Neuronal stem cell (in vitro differentiated cells): ENCODE measurements around the gene C19orf33.

Experiments
- DNase-seq: peaks from one replicate; pipeline ENCODE4 v3.0.0-alpha.2; 2013; ENCODE audit warnings: low spot score
- H2AFZ ChIP-seq: one replicate; pipeline ENCODE4 v1.6.1; 2013; ENCODE audit warnings: mild to moderate bottlenecking, low read length, inconsistent platforms
- H2AK5ac ChIP-seq: 2 replicates; pipeline ENCODE4 v1.6.1; 2013; ENCODE audit warnings: low read depth, mild to moderate bottlenecking, inconsistent platforms, low read length, moderate library complexity, mixed read lengths
- H2BK120ac ChIP-seq: 2 replicates; pipeline ENCODE4 v1.6.1; 2013; ENCODE audit warnings: low read depth, mild to moderate bottlenecking, inconsistent platforms, low read length, moderate library complexity, mixed read lengths
- H2BK12ac ChIP-seq: one replicate; pipeline ENCODE4 v1.6.1; 2013; ENCODE audit warnings: low read length, inconsistent platforms
- H2BK15ac ChIP-seq: 2 replicates; pipeline ENCODE4 v1.6.1; 2013; ENCODE audit warnings: mild to moderate bottlenecking, low read length, inconsistent platforms, mixed read lengths
- H2BK5ac ChIP-seq: one replicate; pipeline ENCODE4 v1.6.1; 2013; ENCODE audit warnings: inconsistent platforms, mild to moderate bottlenecking, low read length, moderate library complexity
- H3K14ac ChIP-seq: one replicate; pipeline ENCODE4 v1.6.1; 2013; ENCODE audit warnings: low read length, inconsistent platforms
- H3K18ac ChIP-seq: 2 replicates; pipeline ENCODE4 v1.6.1; 2013; ENCODE audit warnings: low read length, inconsistent platforms
- H3K23ac ChIP-seq: 2 replicates; pipeline ENCODE4 v1.6.1; 2013; ENCODE audit warnings: low read depth, mild to moderate bottlenecking, mixed read lengths, low read length, inconsistent platforms; ENCODE audit not compliant: poor library complexity
- H3K27ac ChIP-seq: replicated peaks from 3 replicates; pipeline ENCODE4 v1.5.1; 2013; ENCODE audit warnings: low read length, inconsistent platforms
- H3K27me3 ChIP-seq, 3 experiments: 2 replicates each; pipeline ENCODE4 v1.6.1; 2013; ENCODE audit warnings: low read length in 3 of 3, mild to moderate bottlenecking in 2 of 3, inconsistent platforms in 1 of 3, low read depth in 1 of 3, mixed read lengths in 1 of 3, moderate library complexity in 1 of 3; ENCODE audit not compliant: control insufficient read depth in 3 of 3, insufficient read depth in 3 of 3
- H3K36me3 ChIP-seq, 2 donors: replicated peaks in 1 of 2; 2 replicates each; pipeline ENCODE4 v1.6.1; 2013; ENCODE audit warnings: low read length in 2 of 2; ENCODE audit not compliant: control insufficient read depth in 2 of 2, insufficient read depth in 2 of 2
- H3K4ac ChIP-seq: 2 replicates; pipeline ENCODE4 v1.6.1; 2013; ENCODE audit warnings: inconsistent platforms, mild to moderate bottlenecking, low read length, moderate library complexity
- H3K4me1 ChIP-seq, 2 donors: 1 replicate in 1 of 2; 2 replicates in 1 of 2; pipeline ENCODE4 v1.6.1; 2013; ENCODE audit warnings: low read length in 2 of 2, low read depth in 1 of 2; ENCODE audit not compliant: control insufficient read depth in 2 of 2, insufficient read depth in 1 of 2
- H3K4me2 ChIP-seq: one replicate; pipeline ENCODE4 v1.6.1; 2013; ENCODE audit warnings: mild to moderate bottlenecking, low read length, inconsistent platforms; ENCODE audit not compliant: insufficient read depth, poor library complexity, severe bottlenecking
- H3K4me3 ChIP-seq, 2 donors: 2 replicates each; pipeline ENCODE4 v1.5.1; 2013; ENCODE audit warnings: low read length in 2 of 2, mild to moderate bottlenecking in 2 of 2, inconsistent platforms in 1 of 2, moderate library complexity in 1 of 2
- H3K79me1 ChIP-seq: one replicate; pipeline ENCODE4 v1.6.1; 2013; ENCODE audit warnings: low read depth, mild to moderate bottlenecking, inconsistent platforms, low read length, moderate library complexity
- H3K9ac ChIP-seq: one replicate; pipeline ENCODE4 v1.6.1; 2013; ENCODE audit warnings: mild to moderate bottlenecking, low read depth, low read length, inconsistent platforms; ENCODE audit not compliant: poor library complexity
- H3K9me3 ChIP-seq, 2 donors: replicated peaks in 1 of 2; 2 replicates each; pipeline versions ENCODE3 to v1.6.1; 2013; ENCODE audit warnings: low read length in 2 of 2, mild to moderate bottlenecking in 2 of 2, inconsistent platforms in 1 of 2, low read depth in 1 of 2, mixed read lengths in 1 of 2, moderate library complexity in 1 of 2; ENCODE audit not compliant: control insufficient read depth in 2 of 2, insufficient read depth in 1 of 2
- H4K8ac ChIP-seq: one replicate; pipeline ENCODE4 v1.6.1; 2013; ENCODE audit warnings: low read depth, mild to moderate bottlenecking, inconsistent platforms, low read length, moderate library complexity
- H4K91ac ChIP-seq: one replicate; pipeline ENCODE4 v1.6.1; 2013; ENCODE audit warnings: low read length, low read depth, mild to moderate bottlenecking, inconsistent platforms; ENCODE audit not compliant: poor library complexity
- WGBS, 2 donors: extraction: QIAGEN DNeasy Blood & Tissue Kit; methylation state at CpG; one replicate each; pipeline ENCODE4 v1.1.7; 2013; ENCODE audit warnings: missing lambda C conversion rate in 2 of 2, mixed read lengths in 1 of 2; ENCODE audit not compliant: insufficient read length in 2 of 2, insufficient replicate concordance in 1 of 2; ENCODE audit errors: extremely low coverage in 2 of 2; 5-methylcytosine and 5-hydroxymethylcytosine counted together

Gene C19orf33

GRCh38 chr19:38285567-38285966 is 18.5 kb upstream of the C19orf33 start:
- H4K91ac ChIP-seq = no peak overlapping the region
- H3K27ac ChIP-seq = no peak overlapping the region
- H3K18ac ChIP-seq = no peak overlapping the region
- no peak overlapping the region for H2BK12ac ChIP-seq
- H4K8ac ChIP-seq = no peak overlapping the region
- peaks cover 0 to 2% of the 10 kb centered on the region in 2 donors for H3K36me3 ChIP-seq
- H3K4me2 ChIP-seq = no peak overlapping the region
- peak overlapping the region; percentile 0 for H2AFZ ChIP-seq
- no peak overlapping the region for H3K14ac ChIP-seq
- H3K9ac ChIP-seq = no peak overlapping the region
- no peak overlapping the region for H2BK120ac ChIP-seq
- no peak overlapping the region for H3K4me3 ChIP-seq
- no peaks in the 10 kb centered on the region for H3K9me3 ChIP-seq
- no peak overlapping the region for H2AK5ac ChIP-seq
- WGBS, 2 donors = no CpG with 5 or more reads among the region's 5 CpGs
- no peak overlapping the region for H3K4ac ChIP-seq
- H2BK5ac ChIP-seq = peak overlapping the region; percentile 91
- peaks cover 10 to 24% of the 10 kb centered on the region in 2 donors for H3K4me1 ChIP-seq
- no peak overlapping the region for H3K23ac ChIP-seq
- H3K27me3 ChIP-seq = no peaks in the 10 kb centered on the region
- no peak for DNase-seq
- H3K79me1 ChIP-seq = no peaks in the 10 kb centered on the region
- no peak overlapping the region for H2BK15ac ChIP-seq

- peak overlapping the region; percentile 71 for H2AFZ ChIP-seq
- no peak overlapping the region for H2BK120ac ChIP-seq
- no peak overlapping the region for H3K18ac ChIP-seq
- no peak overlapping the region for H2BK12ac ChIP-seq
- H3K36me3 ChIP-seq = peaks cover 0 to 3% of the 10 kb centered on the region in 2 donors
- no peak overlapping the region for H3K4ac ChIP-seq
- no peaks in the 10 kb centered on the region for H3K9me3 ChIP-seq
- H2AK5ac ChIP-seq = no peak overlapping the region
- H3K27ac ChIP-seq = peak overlapping the region; percentile 56
- no peak overlapping the region for H4K8ac ChIP-seq
- no peak overlapping the region for H3K14ac ChIP-seq
- H3K4me1 ChIP-seq = peaks cover 10 to 25% of the 10 kb centered on the region in 2 donors
- no peaks in the 10 kb centered on the region for H3K79me1 ChIP-seq
- H4K91ac ChIP-seq = no peak overlapping the region
- H3K23ac ChIP-seq = no peak overlapping the region
- H3K9ac ChIP-seq = no peak overlapping the region
- no peak overlapping the region for H3K4me2 ChIP-seq
- no peak overlapping the region for H2BK5ac ChIP-seq
- WGBS, 2 donors = no CpG with 5 or more reads among the region's 9 CpGs
- no peaks in the 10 kb centered on the region for H3K27me3 ChIP-seq
- H2BK15ac ChIP-seq = no peak overlapping the region
- no peak overlapping the region for H3K4me3 ChIP-seq
- no peak for DNase-seq
Observed at GRCh38 chr19:38287604-38288003, 16.4 kb upstream of the C19orf33 start.

GRCh38 chr19:38288123-38288855 is 15.8 kb upstream of the C19orf33 start:
- Histone ChIP-seq H2BK5ac (no peak overlapping the region), H2AFZ (peak overlapping the region; percentile 71), H3K14ac (peak overlapping the region; percentile 94), H4K91ac (no peak overlapping the region), H3K18ac (peak overlapping the region; percentile 23), H3K4me2 (no peak overlapping the region), H3K9ac (peak overlapping the region; percentile 60), H3K9me3 (no peaks in the 10 kb centered on the region), H4K8ac (no peak overlapping the region), H2BK12ac (peak overlapping the region; percentile 41), H3K36me3 (peaks cover 0 to 3% of the 10 kb centered on the region in 2 donors), H3K23ac (peak overlapping the region; percentile 85), H3K79me1 (no peaks in the 10 kb centered on the region), H3K4me1 (peaks cover 13 to 25% of the 10 kb centered on the region in 2 donors), H2BK15ac (no peak overlapping the region), H2AK5ac (peak overlapping the region; percentile 84), H3K4me3 (no peak overlapping the region), H3K27me3 (no peaks in the 10 kb centered on the region), H3K4ac (no peak overlapping the region), H3K27ac (peak overlapping the region; percentile 56), H2BK120ac (no peak overlapping the region)
- DNase-seq = no peak
- no CpG with 5 or more reads among the region's 16 CpGs for WGBS, 2 donors

- WGBS, 2 donors = no CpG with 5 or more reads among the region's 15 CpGs
Observed at GRCh38 chr19:38289955-38290354, 14.1 kb upstream of the C19orf33 start.

More at GRCh38 chr19:38289955-38290354, 14.1 kb upstream of the C19orf33 start:
- no peak for DNase-seq
- H3K23ac ChIP-seq = peak overlapping the region; percentile 77
- no peaks in the 10 kb centered on the region for H3K79me1 ChIP-seq
- H3K9me3 ChIP-seq = no peaks in the 10 kb centered on the region
- no peak overlapping the region for H2AK5ac ChIP-seq
- no peak overlapping the region for H3K4me3 ChIP-seq
- H2BK15ac ChIP-seq = no peak overlapping the region
- H4K91ac ChIP-seq = no peak overlapping the region
- H3K14ac ChIP-seq = no peak overlapping the region
- H3K9ac ChIP-seq = no peak overlapping the region
- H3K18ac ChIP-seq = no peak overlapping the region
- H2BK12ac ChIP-seq = no peak overlapping the region
- H3K4me2 ChIP-seq = no peak overlapping the region
- peaks cover 0 to 3% of the 10 kb centered on the region in 2 donors for H3K36me3 ChIP-seq
- H3K4ac ChIP-seq = no peak overlapping the region
- H2AFZ ChIP-seq = peak overlapping the region; percentile 66
- H4K8ac ChIP-seq = no peak overlapping the region
- H3K27ac ChIP-seq = peak overlapping the region; percentile 35
- no peaks in the 10 kb centered on the region for H3K27me3 ChIP-seq
- H2BK5ac ChIP-seq = no peak overlapping the region
- no peak overlapping the region for H2BK120ac ChIP-seq
- H3K4me1 ChIP-seq = peaks cover 15 to 28% of the 10 kb centered on the region in 2 donors
